ENCODE results near the gene PCLO. TPM values are rescaled to one million over a fixed set of nuclear protein-coding genes. Genes with fewer than 3 reads are reported as not detected.

PCLO gene
- total RNA-seq, 2 experiments from 2014 or later = 0.02 TPM; not detected in 1

DNA sequence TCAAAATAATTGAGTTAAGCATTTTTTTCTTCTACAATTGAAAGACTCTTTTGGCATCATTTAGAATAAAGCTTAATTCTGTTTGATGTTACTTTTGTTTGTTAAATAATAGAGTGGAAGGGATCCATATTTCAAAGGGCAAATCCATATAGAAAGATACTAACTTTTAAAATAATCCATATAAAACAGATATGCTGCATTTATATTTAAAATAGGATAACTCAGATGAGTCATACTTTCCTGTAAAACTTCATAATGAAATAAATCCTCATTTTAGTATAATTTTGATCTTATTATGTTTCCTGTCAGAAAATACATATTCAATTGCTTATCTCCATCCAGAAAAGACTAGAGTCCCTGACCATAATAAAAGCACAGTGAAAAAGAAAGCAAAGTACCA, 323.6 kb downstream of the PCLO start:
- DNase-seq = no peak
- H3K4me1 Mint-ChIP-seq (ENCODE audit: low read depth) = no peaks in the 10 kb centered on the region
- no peaks in the 10 kb centered on the region for H3K27me3 Mint-ChIP-seq
- CTCF ChIA-PET = no interaction called here
- intact Hi-C loops (cut with micrococcal nuclease) = no loop called here
- POLR2A ChIA-PET = no interaction called here
- H3K27ac Mint-ChIP-seq = no peak overlapping the region
- no peaks in the 10 kb centered on the region for H3K36me3 Mint-ChIP-seq
- H3K9me3 Mint-ChIP-seq = peaks cover 6% of the 10 kb centered on the region
- no peak overlapping the region for H3K4me3 Mint-ChIP-seq

DNA sequence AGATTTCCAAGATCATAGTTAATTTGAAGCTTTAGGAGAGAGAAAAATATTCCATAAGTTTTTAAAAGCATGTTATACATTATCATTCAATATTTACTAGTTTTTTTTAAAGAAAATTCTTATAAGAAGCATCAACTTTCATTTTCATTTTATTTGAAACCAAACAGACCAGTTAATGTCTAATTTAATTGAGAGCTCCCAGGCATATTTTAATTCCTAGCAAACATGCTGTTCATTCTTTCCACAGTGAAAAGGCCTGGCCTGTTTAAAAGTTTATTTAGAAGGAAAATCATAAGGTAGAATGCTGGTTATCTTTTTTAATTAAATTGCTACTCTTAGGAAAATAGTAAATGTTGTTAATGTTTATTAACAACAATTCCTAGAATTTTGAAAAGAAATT, 324.4 kb downstream of the PCLO start:
- no peak for DNase-seq
- Mint-ChIP-seq H3K9me3 (peaks cover 6% of the 10 kb centered on the region), H3K4me3 (no peak overlapping the region), H3K27me3 (no peaks in the 10 kb centered on the region), H3K27ac (no peak overlapping the region), H3K36me3 (no peaks in the 10 kb centered on the region), H3K4me1 (ENCODE audit: low read depth) (no peaks in the 10 kb centered on the region)
- ChIA-PET CTCF (no interaction called here), POLR2A (no interaction called here)
- intact Hi-C loops (cut with micrococcal nuclease) = no loop called here

DNA sequence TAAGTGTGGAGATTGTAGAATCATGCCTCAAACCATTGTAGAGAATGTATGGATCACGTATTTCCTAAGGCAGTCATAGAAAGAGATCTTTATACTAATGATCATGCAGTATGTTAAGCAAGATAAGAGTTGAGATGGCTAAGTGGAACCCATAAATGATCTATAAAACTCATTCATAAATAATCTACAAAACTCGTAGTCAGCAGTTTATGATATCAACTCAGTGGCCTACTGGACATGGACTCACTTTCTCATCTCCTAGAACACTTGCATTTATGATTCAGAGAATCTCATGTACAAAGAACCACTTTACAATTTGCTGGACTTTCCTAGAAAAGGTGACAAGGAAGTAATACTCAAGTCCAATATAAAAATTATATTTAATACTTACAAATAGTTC, 339.6 kb downstream of the PCLO start:
- H3K36me3 Mint-ChIP-seq = no peaks in the 10 kb centered on the region
- H3K27ac Mint-ChIP-seq = no peak overlapping the region
- no peaks in the 10 kb centered on the region for H3K27me3 Mint-ChIP-seq
- ChIA-PET POLR2A (no interaction called here), CTCF (no interaction called here)
- H3K9me3 Mint-ChIP-seq = no peaks in the 10 kb centered on the region
- H3K4me1 Mint-ChIP-seq (ENCODE audit: low read depth) = no peaks in the 10 kb centered on the region
- intact Hi-C loops (cut with micrococcal nuclease) = no loop called here
- DNase-seq = no peak
- no peak overlapping the region for H3K4me3 Mint-ChIP-seq

DNA sequence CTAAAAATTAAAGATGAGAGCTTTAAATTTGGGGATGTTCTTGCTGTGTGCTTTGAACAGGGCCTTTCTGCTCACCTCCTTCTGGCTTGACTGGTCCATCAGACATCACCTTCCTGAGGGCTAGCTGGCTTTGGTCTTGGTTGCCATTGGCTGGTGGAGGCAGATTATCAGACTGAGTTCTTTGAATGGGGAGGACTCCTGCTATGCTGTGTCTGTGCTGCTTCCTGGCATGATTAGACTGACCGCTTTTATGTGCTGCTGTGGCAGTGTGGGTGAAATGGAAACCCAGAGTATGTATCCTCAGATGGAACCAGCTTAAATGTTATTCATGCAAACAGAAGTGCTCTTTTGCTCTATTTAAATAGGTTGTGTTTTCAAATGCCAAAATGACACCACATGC, 341.6 kb downstream of the PCLO start:
- H3K4me1 Mint-ChIP-seq (ENCODE audit: low read depth) = no peaks in the 10 kb centered on the region
- H3K4me3 Mint-ChIP-seq = no peak overlapping the region
- ChIA-PET CTCF (no interaction called here), POLR2A (no interaction called here)
- H3K36me3 Mint-ChIP-seq = no peaks in the 10 kb centered on the region
- intact Hi-C loops (cut with micrococcal nuclease) = no loop called here
- H3K9me3 Mint-ChIP-seq = peaks cover 2% of the 10 kb centered on the region
- no peak for DNase-seq
- H3K27me3 Mint-ChIP-seq = no peaks in the 10 kb centered on the region
- no peak overlapping the region for H3K27ac Mint-ChIP-seq

DNA sequence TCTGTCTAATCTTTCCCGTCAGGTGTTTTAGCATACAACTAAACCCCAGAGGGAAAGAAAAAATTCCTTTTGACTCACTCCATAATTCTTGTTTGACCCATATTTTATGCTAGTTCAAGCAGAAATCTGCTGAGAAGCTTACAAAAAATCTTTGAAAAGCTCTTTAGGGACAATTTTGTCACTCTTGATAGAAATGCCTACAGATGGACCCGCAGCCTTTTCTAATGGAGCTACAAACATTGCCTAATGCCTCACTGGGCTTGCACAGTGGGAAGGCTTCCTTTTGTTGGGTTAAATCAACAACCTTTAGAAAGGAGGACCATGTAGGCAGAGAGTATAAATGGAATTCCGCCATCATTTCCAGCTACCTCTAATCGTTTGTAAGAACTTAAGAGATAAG, 344.5 kb downstream of the PCLO start:
- intact Hi-C loops (cut with micrococcal nuclease) = no loop called here
- Mint-ChIP-seq H3K9me3 (peaks cover 2% of the 10 kb centered on the region), H3K27ac (no peak overlapping the region), H3K4me3 (no peak overlapping the region), H3K27me3 (no peaks in the 10 kb centered on the region), H3K36me3 (no peaks in the 10 kb centered on the region), H3K4me1 (ENCODE audit: low read depth) (no peaks in the 10 kb centered on the region)
- POLR2A ChIA-PET = no interaction called here
- no peak for DNase-seq
- CTCF ChIA-PET = no interaction called here

DNA sequence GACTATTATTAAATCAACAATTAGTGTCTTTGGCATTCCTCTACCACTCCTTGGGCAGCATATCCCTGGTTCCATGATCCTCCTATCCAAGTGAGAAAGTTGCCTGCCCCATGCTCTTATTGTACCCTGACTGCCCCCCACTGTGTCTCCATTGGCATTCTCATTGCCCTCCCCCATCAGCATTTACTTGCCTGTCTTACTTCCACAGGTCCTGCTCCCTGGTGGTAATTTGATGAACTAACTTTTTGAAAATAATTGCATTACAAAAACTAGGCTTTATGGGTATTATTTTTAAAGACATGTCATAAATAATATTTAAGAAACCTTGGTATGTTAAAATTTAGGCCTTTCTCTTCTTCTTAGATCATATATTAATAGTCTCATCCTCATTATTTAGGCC, 346.4 kb downstream of the PCLO start:
- CTCF ChIA-PET = no interaction called here
- H3K4me1 Mint-ChIP-seq (ENCODE audit: low read depth) = no peaks in the 10 kb centered on the region
- intact Hi-C loops (cut with micrococcal nuclease) = no loop called here
- no peaks in the 10 kb centered on the region for H3K27me3 Mint-ChIP-seq
- POLR2A ChIA-PET = no interaction called here
- DNase-seq = no peak
- H3K36me3 Mint-ChIP-seq = no peaks in the 10 kb centered on the region
- H3K27ac Mint-ChIP-seq = no peak overlapping the region
- peaks cover 2% of the 10 kb centered on the region for H3K9me3 Mint-ChIP-seq
- no peak overlapping the region for H3K4me3 Mint-ChIP-seq

DNA sequence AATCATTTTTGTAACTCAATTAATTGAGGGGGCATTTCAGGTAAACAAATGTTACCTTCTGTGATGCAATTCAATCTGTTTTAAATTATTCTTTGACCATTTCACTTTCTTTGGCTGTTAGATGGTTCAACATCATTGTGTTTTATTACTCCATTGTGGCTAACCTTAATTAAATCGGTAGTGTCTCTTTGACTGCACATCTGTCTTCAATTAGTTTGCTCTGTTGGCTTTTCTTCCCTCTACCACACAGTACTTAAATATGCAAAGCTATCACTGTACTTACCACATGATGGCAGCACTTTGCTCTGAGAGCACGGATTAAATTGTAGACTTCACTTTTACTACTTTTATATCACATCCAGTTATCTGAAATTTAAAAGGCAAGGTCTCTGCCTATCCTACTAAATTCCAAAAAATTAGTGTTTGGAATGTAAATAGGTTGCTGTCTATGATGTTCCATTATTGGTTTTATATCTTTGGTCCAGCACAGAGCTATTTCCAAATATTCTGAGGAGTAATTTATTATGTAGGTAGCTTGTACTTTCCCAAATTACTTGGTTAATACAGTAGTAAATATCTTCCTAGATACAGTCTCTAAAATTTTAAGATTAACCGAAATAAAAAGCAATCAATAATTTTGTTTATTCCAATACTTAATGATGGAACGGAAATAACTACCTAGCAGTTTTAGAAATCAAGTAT, 352.0 kb downstream of the PCLO start:
- H3K4me1 Mint-ChIP-seq (ENCODE audit: low read depth) = no peaks in the 10 kb centered on the region
- H3K4me3 Mint-ChIP-seq = no peak overlapping the region
- no peaks in the 10 kb centered on the region for H3K9me3 Mint-ChIP-seq
- H3K27me3 Mint-ChIP-seq = no peaks in the 10 kb centered on the region
- no peak for DNase-seq
- ChIA-PET POLR2A (no interaction called here), CTCF (no interaction called here)
- intact Hi-C loops (cut with micrococcal nuclease) = no loop called here
- no peak overlapping the region for H3K27ac Mint-ChIP-seq
- H3K36me3 Mint-ChIP-seq = no peaks in the 10 kb centered on the region

DNA sequence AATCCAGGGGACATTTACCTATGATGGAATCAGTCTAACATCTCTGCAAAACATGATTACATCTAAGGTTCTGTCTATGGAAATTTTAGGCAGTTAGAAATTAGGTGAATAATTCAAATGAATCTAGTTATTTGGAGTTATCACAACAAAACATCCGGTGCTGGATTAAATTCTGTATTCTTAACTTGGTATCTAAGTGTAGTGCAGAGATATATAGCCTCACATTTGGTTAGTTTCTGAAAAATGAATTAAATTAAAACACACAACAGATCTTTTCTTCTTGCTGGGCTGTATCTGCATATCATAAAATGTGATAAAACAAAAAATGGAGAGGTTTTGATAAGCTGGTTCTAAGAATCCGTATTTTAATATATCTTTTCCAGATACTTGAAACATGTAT, 354.1 kb downstream of the PCLO start:
- intact Hi-C loops (cut with micrococcal nuclease) = no loop called here
- ChIA-PET CTCF (no interaction called here), POLR2A (no interaction called here)
- DNase-seq = no peak
- H3K4me1 Mint-ChIP-seq (ENCODE audit: low read depth) = no peaks in the 10 kb centered on the region
- H3K27me3 Mint-ChIP-seq = no peaks in the 10 kb centered on the region
- H3K27ac Mint-ChIP-seq = no peak overlapping the region
- no peak overlapping the region for H3K4me3 Mint-ChIP-seq
- H3K9me3 Mint-ChIP-seq = no peaks in the 10 kb centered on the region
- H3K36me3 Mint-ChIP-seq = no peaks in the 10 kb centered on the region

DNA sequence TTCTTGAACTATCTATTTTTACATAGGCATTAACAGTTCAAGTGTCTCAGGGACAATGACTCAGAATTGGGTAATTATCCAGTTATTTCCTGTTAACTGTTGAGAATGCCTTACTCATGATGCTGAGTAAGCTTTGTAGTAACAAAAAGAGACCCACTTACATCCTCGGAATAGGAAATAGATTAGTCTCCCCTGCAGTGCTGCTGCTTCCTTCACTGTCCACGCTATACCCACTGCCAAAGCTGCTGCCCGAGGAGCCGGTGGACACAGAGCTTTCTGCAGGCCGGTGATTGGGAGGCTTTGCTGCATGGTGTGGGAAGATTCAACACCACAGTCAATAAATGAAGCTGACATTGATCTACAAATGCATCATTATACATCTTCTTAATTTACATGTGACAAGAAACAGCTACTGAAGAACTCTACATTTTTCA, 357.1 kb downstream of the PCLO start:
- Mint-ChIP-seq H3K27ac (no peak overlapping the region), H3K36me3 (no peaks in the 10 kb centered on the region), H3K4me3 (no peak overlapping the region), H3K9me3 (no peaks in the 10 kb centered on the region), H3K4me1 (ENCODE audit: low read depth) (no peaks in the 10 kb centered on the region), H3K27me3 (no peaks in the 10 kb centered on the region)
- DNase-seq = no peak
- POLR2A ChIA-PET = no interaction called here
- CTCF ChIA-PET = no interaction called here
- intact Hi-C loops (cut with micrococcal nuclease) = no loop called here

DNA sequence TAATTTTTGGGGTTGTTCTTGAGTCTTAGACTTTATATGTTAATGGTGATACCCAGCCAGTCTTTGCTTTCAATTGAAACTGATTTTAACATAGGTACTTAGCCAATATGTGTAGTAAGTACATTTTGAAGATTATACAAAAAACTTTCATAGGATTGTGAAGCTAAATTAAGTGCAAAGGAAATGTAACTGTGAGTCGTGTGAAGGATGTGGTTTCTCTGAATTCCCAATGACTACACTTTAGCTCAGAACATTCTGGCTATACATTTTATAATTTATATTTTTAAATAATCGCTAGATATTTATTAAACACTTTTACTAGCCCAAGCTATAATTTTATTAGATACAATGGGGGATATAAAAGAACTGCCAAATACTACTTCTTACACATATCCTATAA, 359.3 kb downstream of the PCLO start:
- H3K4me3 Mint-ChIP-seq = no peak overlapping the region

DNA sequence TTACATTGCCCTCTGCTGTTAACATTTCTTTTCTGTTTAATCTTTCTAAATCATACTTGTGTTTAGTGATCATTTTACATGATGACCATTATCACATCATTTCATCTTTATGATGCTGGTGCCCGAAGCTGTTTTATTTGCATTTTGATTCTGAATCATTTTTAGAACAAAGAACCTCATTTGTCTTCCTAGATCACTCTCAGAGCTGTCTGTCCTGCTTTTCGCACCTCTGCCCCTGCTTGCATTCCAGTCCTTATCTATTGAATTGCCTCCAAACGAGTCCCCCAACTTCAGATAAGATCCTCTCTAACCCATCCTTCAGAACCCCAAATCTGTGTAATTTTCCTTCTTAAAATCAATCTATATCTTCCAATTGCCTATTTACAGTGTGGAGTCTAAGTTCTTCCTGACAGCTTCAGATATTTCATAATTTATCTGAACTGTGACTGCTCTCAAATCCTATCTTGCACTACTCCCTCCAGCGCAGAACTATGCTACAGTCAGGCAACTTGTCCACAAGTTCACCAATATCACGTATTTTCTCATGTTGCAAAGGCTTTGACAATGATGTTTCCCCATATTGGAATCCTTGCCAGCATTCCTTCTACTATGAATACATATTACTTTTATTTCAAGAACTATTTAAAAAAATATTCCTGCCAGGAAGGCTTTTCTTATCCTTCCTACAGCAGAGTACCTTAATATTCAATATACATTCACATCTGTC, 372.6 kb downstream of the PCLO start:
- intact Hi-C loops (cut with micrococcal nuclease) = no loop called here
- Mint-ChIP-seq H3K4me3 (no peak overlapping the region), H3K36me3 (no peaks in the 10 kb centered on the region), H3K27ac (no peak overlapping the region), H3K4me1 (ENCODE audit: low read depth) (no peaks in the 10 kb centered on the region), H3K9me3 (peaks cover 17% of the 10 kb centered on the region), H3K27me3 (no peaks in the 10 kb centered on the region)
- POLR2A ChIA-PET = no interaction called here
- CTCF ChIA-PET = no interaction called here
- no peak for DNase-seq

More for the DNA sequence above, 359.3 kb downstream of the PCLO start:
- intact Hi-C loops (cut with micrococcal nuclease) = no loop called here
- Mint-ChIP-seq H3K9me3 (no peaks in the 10 kb centered on the region), H3K27me3 (no peaks in the 10 kb centered on the region), H3K36me3 (no peaks in the 10 kb centered on the region), H3K4me1 (ENCODE audit: low read depth) (no peaks in the 10 kb centered on the region), H3K27ac (no peak overlapping the region)
- CTCF ChIA-PET = no interaction called here
- no peak for DNase-seq
- POLR2A ChIA-PET = no interaction called here

DNA sequence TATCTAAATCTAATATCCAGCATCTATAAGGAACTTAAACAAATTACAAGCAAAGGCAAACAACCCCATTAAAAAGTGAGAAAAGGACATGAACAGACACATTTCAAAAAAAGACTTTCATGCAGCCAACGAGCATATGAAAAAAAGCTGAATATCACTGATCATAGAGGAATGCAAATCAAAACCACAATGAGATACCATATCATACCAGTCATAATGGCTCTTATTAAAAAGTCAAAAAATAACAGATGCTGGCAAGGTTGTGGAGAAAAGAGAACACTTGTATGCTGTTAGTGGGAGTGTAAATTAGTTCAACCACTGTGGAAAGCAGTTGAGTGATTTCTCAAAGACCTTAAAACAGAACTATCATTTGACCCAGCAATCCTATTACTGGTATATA, 384.7 kb downstream of the PCLO start:
- intact Hi-C loops (cut with micrococcal nuclease) = no loop called here
- Mint-ChIP-seq H3K4me3 (no peak overlapping the region), H3K9me3 (peaks cover 13% of the 10 kb centered on the region), H3K36me3 (no peaks in the 10 kb centered on the region), H3K27me3 (no peaks in the 10 kb centered on the region), H3K27ac (no peak overlapping the region), H3K4me1 (ENCODE audit: low read depth) (no peaks in the 10 kb centered on the region)
- POLR2A ChIA-PET = no interaction called here
- CTCF ChIA-PET = no interaction called here
- no peak for DNase-seq

DNA sequence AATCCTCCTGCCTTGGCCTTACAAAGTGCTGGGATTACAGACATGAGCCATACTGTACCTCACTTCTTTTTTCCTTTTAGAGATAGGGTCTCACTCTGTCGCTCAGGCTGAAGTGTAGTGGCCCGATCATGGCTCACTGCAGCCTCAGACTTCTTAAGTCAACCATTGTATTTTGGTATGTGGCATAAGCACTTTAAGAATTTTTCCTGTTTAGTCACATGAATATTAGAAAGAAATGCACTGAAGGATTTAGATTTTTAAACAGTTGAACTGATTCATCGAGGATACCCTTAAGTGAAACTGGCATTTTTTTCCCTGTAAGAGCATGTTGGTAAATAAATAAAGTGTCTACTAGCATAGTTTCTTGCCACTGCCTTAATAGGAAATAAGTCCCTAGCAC, 399.8 kb downstream of the PCLO start:
- H3K4me1 Mint-ChIP-seq (ENCODE audit: low read depth) = no peaks in the 10 kb centered on the region
- no peak for DNase-seq
- H3K27me3 Mint-ChIP-seq = no peaks in the 10 kb centered on the region
- H3K36me3 Mint-ChIP-seq = no peaks in the 10 kb centered on the region
- no peak overlapping the region for H3K4me3 Mint-ChIP-seq
- no peak overlapping the region for H3K27ac Mint-ChIP-seq
- intact Hi-C loops (cut with micrococcal nuclease) = no loop called here
- POLR2A ChIA-PET = no interaction called here
- no peaks in the 10 kb centered on the region for H3K9me3 Mint-ChIP-seq
- CTCF ChIA-PET = no interaction called here
